IMR-90 (cell line): Measurements from ENCODE around the gene DRC7.

Source experiments
- POLR2A ChIP-seq: IDR thresholded peaks from 2 replicates; pipeline ENCODE4 v1.6.1; 2012; ENCODE audit warnings: mild to moderate bottlenecking, low read depth, low read length
- RFX5 ChIP-seq: IDR thresholded peaks from 2 replicates; pipeline ENCODE4 v1.8.0; 2012; ENCODE audit warnings: low read depth, mild to moderate bottlenecking, low read length, moderate library complexity
- TF ChIP-seq, protein P1 (sequence below): conservative IDR thresholded peaks from 2 replicates; pipeline ENCODE4 v1.5.1; 2012; ENCODE audit warnings: mild to moderate bottlenecking, low read depth, low read length, improper control_type of control experiment
- TF ChIP-seq, protein P2 (sequence below): fragments of 150-350 bp; IDR thresholded peaks from 2 replicates; pipeline ENCODE4 v1.6.1; 2017; ENCODE audit warnings: mild to moderate bottlenecking, antibody characterized with exemption, low read length, low read depth

DNA sequence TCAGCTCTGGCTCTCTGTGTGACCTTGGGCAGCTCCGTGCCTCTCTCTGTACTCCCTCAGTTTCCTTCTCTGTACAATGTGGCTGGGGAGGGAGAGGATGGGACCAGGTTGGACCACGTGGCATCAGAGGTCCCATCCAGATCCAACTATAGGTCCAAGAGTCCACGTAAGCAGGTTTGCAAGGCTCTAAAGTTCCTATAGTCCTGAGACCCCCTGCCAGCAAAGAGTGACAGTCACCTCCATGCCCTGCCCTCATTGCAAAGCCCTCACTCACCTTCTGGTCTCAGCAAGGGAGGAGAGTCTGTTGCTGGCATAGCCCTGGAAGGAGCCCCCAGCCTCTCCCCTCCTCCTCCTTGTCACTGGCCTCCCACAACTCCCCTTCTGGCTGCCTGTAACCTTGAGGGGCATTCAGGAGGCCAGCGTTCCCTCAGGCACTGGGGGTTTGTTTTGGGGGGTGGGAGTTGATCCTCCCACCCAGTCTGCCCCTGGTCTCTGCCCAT lies 6.1 kb upstream of the DRC7 start:
- TF ChIP-seq POLR2A: no peak
- TF ChIP-seq, protein P1, sequence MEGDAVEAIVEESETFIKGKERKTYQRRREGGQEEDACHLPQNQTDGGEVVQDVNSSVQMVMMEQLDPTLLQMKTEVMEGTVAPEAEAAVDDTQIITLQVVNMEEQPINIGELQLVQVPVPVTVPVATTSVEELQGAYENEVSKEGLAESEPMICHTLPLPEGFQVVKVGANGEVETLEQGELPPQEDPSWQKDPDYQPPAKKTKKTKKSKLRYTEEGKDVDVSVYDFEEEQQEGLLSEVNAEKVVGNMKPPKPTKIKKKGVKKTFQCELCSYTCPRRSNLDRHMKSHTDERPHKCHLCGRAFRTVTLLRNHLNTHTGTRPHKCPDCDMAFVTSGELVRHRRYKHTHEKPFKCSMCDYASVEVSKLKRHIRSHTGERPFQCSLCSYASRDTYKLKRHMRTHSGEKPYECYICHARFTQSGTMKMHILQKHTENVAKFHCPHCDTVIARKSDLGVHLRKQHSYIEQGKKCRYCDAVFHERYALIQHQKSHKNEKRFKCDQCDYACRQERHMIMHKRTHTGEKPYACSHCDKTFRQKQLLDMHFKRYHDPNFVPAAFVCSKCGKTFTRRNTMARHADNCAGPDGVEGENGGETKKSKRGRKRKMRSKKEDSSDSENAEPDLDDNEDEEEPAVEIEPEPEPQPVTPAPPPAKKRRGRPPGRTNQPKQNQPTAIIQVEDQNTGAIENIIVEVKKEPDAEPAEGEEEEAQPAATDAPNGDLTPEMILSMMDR: no peak
- TF ChIP-seq RFX5: no peak
- TF ChIP-seq, protein P2, sequence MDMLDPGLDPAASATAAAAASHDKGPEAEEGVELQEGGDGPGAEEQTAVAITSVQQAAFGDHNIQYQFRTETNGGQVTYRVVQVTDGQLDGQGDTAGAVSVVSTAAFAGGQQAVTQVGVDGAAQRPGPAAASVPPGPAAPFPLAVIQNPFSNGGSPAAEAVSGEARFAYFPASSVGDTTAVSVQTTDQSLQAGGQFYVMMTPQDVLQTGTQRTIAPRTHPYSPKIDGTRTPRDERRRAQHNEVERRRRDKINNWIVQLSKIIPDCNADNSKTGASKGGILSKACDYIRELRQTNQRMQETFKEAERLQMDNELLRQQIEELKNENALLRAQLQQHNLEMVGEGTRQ: no peak
